Neural progenitor cell (in vitro differentiated cells): ENCODE measurements around the gene PPA1. TPM values are rescaled to one million over a fixed set of nuclear protein-coding genes. Genes with fewer than 3 reads are reported as not detected.
A peak's percentile ranks its signal among the peaks of the same experiment; 100 is the strongest.
"Not testable (repeated sequence)": the region's sequence is repeated elsewhere in the genome, so short reads cannot be mapped to it uniquely, and the experiment has no call there.

Experiments used
- DNase-seq: peaks from one replicate; pipeline ENCODE4 v3.0.0-alpha.2; 2016; ENCODE audit warnings: low spot score
- H2AFZ ChIP-seq: fragments of 200-600 bp; sonication (generic); replicated peaks from 2 replicates; pipeline ENCODE4 v1.6.1; 2016; ENCODE audit warnings: antibody characterized with exemption
- H3F3A ChIP-seq: fragments of 200-600 bp; sonication (generic); 2 replicates; pipeline ENCODE4 v1.6.1; 2016; ENCODE audit warnings: antibody characterized with exemption, low read depth
- H3K27ac ChIP-seq: fragments of 200-600 bp; sonication (generic); 2 replicates; pipeline ENCODE4 v1.5.1; 2016; ENCODE audit warnings: mild to moderate bottlenecking
- H3K27me3 ChIP-seq: fragments of 200-600 bp; sonication (generic); 2 replicates; pipeline ENCODE4 v1.6.1; 2016; ENCODE audit warnings: mild to moderate bottlenecking, moderate library complexity
- H3K36me3 ChIP-seq: fragments of 200-600 bp; sonication (generic); 2 replicates; pipeline ENCODE4 v1.5.1; 2016
- H3K4me1 ChIP-seq: fragments of 200-600 bp; sonication (generic); 2 replicates; pipeline ENCODE4 v1.6.1; 2016; ENCODE audit warnings: mixed run types
- H3K4me2 ChIP-seq: fragments of 200-600 bp; sonication (generic); 2 replicates; pipeline ENCODE4 v1.6.1; 2016
- H3K4me3 ChIP-seq: fragments of 200-600 bp; sonication (generic); 2 replicates; pipeline ENCODE4 v1.5.1; 2016
- H3K79me2 ChIP-seq: fragments of 200-600 bp; sonication (generic); 2 replicates; pipeline ENCODE4 v1.6.1; 2016; ENCODE audit warnings: low read depth
- H3K9ac ChIP-seq: fragments of 200-600 bp; sonication (generic); 2 replicates; pipeline ENCODE4 v1.6.1; 2016
- H3K9me3 ChIP-seq: fragments of 200-600 bp; sonication (generic); 2 replicates; pipeline ENCODE4 v1.5.1; 2016; ENCODE audit warnings: low read depth
- H4K20me1 ChIP-seq: fragments of 200-600 bp; sonication (generic); 2 replicates; pipeline ENCODE4 v1.6.1; 2016; ENCODE audit warnings: low read depth
- H3K27ac Mint-ChIP-seq: 3 replicates; pipeline ENCODE4 v1.8.0; 2021; ENCODE audit warnings: mixed read lengths
- H3K27me3 Mint-ChIP-seq: 2 replicates; pipeline ENCODE4 v1.8.0; 2022; ENCODE audit warnings: low read depth, mild to moderate bottlenecking, inconsistent platforms, moderate library complexity, mixed read lengths; ENCODE audit not compliant: insufficient read depth
- H3K36me3 Mint-ChIP-seq: 3 replicates; pipeline ENCODE4 v1.8.0; 2021; ENCODE audit warnings: mixed read lengths
- H3K4me1 Mint-ChIP-seq: 3 replicates; pipeline ENCODE4 v1.8.0; 2021; ENCODE audit warnings: mixed read lengths
- H3K4me3 Mint-ChIP-seq: 3 replicates; pipeline ENCODE4 v1.8.0; 2021; ENCODE audit warnings: mild to moderate bottlenecking, moderate library complexity, mixed read lengths
- H3K9me3 Mint-ChIP-seq: 3 replicates; pipeline ENCODE4 v1.8.0; 2020; ENCODE audit warnings: mixed read lengths
- CTCF ChIP-seq: fragments of 200-600 bp; sonication (generic); IDR thresholded peaks from 2 replicates; pipeline ENCODE4 v1.5.1; 2017; ENCODE audit warnings: antibody characterized with exemption, mild to moderate bottlenecking
- EZH2 ChIP-seq: fragments of 200-600 bp; sonication (generic); IDR thresholded peaks from 2 replicates; pipeline ENCODE4 v1.6.1; 2017; ENCODE audit warnings: antibody characterized with exemption, mild to moderate bottlenecking, moderate library complexity
- EZH2phosphoT487 ChIP-seq: fragments of 200-600 bp; sonication (generic); IDR thresholded peaks from 2 replicates; pipeline ENCODE4 v1.6.1; 2017; ENCODE audit warnings: antibody characterized with exemption
- total RNA-seq: library from RNA; depleted of rRNA; stranded (reverse); fragments of >200 nt; gene quantifications from 2 replicates; pipeline ENCODE4 v1.2.3, GENCODE V29; 2015; ENCODE audit warnings: low replicate concordance

The PPA1 gene
- total RNA-seq, 1 donor from 2014 or later: 203 TPM

DNA sequence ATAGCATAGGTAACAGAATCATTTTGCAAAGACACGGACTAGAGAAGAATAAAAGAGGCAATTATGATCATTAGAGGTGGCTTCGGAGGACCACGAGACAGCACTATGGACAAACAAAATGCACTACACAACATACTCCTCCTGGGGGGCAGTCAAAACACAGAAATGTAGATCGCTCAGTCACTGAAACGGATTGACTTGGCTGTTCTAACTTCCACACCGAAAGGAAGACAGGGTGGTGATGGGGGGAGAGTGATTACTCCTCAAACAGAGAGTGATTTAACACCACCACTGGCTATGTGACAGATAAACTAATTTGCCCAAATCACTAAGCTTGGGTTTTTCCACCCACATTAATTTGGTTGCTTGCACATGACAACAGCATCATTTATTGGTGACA lies 14.1 kb upstream of the PPA1 start:
- TF ChIP-seq EZH2 (no peak), CTCF (no peak), EZH2phosphoT487 (no peak)
- DNase-seq: no peak
- no peak overlapping the region for H3K27ac ChIP-seq
- Mint-ChIP-seq H3K27ac (no peak overlapping the region), H3K9me3 (peaks cover 3% of the 10 kb centered on the region), H3K4me3 (no peak overlapping the region), H3K36me3 (no peaks in the 10 kb centered on the region), H3K4me1 (no peaks in the 10 kb centered on the region), H3K27me3 (peaks cover 4% of the 10 kb centered on the region)
- H3K4me2 ChIP-seq: no peak overlapping the region
- H3K9me3 ChIP-seq: no peaks in the 10 kb centered on the region
- H3K27me3 ChIP-seq: peaks cover 10% of the 10 kb centered on the region
- no peaks in the 10 kb centered on the region for H3K36me3 ChIP-seq
- no peaks in the 10 kb centered on the region for H3K79me2 ChIP-seq
- no peak overlapping the region for H3K4me3 ChIP-seq
- no peaks in the 10 kb centered on the region for H4K20me1 ChIP-seq
- no peaks in the 10 kb centered on the region for H3F3A ChIP-seq
- no peak overlapping the region for H2AFZ ChIP-seq
- no peaks in the 10 kb centered on the region for H3K4me1 ChIP-seq
- H3K9ac ChIP-seq: no peak overlapping the region

DNA sequence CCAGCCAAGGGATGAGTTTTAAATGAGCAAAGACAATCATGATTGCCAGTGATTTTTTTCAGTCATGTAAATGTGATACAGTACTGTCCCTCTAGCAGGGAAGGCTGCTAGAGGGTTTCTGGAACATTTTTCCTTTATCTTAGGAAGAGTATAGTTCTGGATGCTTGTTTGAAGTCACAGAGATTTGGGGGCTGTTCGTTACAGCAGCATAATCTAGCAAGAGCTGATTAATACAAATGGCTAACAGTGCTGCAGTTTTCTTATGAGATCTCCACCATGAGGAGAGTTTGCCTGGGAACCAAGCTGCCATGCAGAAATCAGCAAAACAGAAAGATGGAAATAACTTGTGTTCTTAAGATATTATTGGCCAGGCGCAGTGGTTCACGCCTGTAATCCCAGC lies 7.9 kb upstream of the PPA1 start:
- Histone ChIP-seq H3K9me3 (no peaks in the 10 kb centered on the region), H3K4me2 (no peak overlapping the region), H3K27ac (no peak overlapping the region), H3K4me3 (no peak overlapping the region), H2AFZ (no peak overlapping the region), H3F3A (no peaks in the 10 kb centered on the region), H3K9ac (no peak overlapping the region), H3K79me2 (no peaks in the 10 kb centered on the region), H3K27me3 (peaks cover 6% of the 10 kb centered on the region), H3K4me1 (no peaks in the 10 kb centered on the region), H4K20me1 (no peaks in the 10 kb centered on the region), H3K36me3 (no peaks in the 10 kb centered on the region)
- Mint-ChIP-seq H3K4me1 (peaks cover 2% of the 10 kb centered on the region), H3K9me3 (peaks cover 18% of the 10 kb centered on the region), H3K27me3 (no peaks in the 10 kb centered on the region), H3K27ac (no peak overlapping the region), H3K4me3 (no peak overlapping the region), H3K36me3 (no peaks in the 10 kb centered on the region)
- no peak for TF ChIP-seq CTCF
- no peak for TF ChIP-seq EZH2phosphoT487
- TF ChIP-seq EZH2: no peak
- no peak for DNase-seq

GRCh38 chr10:70239986-70240385 lies 6.8 kb upstream of the PPA1 start:
- peaks cover 18% of the 10 kb centered on the region for H3K9me3 Mint-ChIP-seq
- not testable (repeated sequence) for DNase-seq, H3K79me2 ChIP-seq, H3K9me3 ChIP-seq, H3K27me3 ChIP-seq, H3K4me2 ChIP-seq, H3K4me1 Mint-ChIP-seq, H3K27me3 Mint-ChIP-seq, H3K4me1 ChIP-seq, H3K4me3 ChIP-seq, H3K27ac ChIP-seq, H2AFZ ChIP-seq, H3K9ac ChIP-seq, H3F3A ChIP-seq, H3K4me3 Mint-ChIP-seq, H3K27ac Mint-ChIP-seq, H3K36me3 Mint-ChIP-seq, H3K36me3 ChIP-seq, H4K20me1 ChIP-seq

DNA sequence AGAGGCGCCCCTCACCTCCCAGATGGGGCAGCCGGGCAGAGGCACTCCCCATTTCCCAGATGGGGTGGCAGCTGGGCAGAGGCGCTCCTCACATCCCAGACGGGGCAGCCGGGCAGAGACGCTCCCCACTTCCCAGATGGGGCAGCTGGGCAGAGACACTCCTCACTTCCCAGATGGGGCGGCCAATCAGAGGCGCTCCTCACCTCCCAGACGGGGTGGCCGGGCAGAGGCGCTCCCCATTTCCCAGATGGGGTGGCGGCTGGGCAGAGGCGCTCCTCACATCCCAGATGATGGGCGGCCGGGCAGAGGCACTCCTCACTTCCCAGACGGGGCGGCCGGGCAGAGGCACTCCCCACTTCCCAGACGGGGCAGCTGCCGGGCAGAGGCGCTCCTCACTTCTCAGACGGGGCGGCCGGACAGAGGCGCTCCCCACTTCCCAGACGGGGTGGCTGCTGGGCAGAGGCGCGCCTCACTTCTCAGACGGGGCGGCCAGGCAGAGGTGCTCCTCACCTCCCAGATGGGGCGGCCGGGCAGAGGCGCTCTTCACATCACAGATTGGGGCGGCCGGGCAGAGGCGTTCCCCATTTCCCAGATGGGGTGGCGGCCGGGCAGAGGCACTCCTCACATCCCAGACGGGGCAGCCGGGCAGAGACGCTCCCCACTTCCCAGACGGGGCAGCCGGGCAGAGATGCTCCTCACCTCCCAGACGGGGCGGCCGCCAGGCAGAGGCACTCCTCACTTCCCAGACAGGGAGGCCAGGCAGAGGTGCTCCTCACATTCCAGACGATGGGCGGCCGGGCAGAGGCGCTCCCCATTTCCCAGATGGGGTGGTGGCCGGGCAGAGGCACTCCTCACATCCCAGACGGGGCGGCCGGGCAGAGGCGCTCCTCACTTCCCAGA lies 6.1 kb upstream of the PPA1 start:
- not testable (repeated sequence) for H3K4me1 ChIP-seq, DNase-seq, H3K36me3 ChIP-seq, H3F3A ChIP-seq, H3K4me2 ChIP-seq, H3K79me2 ChIP-seq, H3K9me3 ChIP-seq, H3K36me3 Mint-ChIP-seq, H2AFZ ChIP-seq, H4K20me1 ChIP-seq, H3K27me3 Mint-ChIP-seq, H3K27me3 ChIP-seq, H3K4me1 Mint-ChIP-seq, H3K9ac ChIP-seq, H3K4me3 ChIP-seq, H3K27ac ChIP-seq, H3K4me3 Mint-ChIP-seq, H3K27ac Mint-ChIP-seq
- peaks cover 18% of the 10 kb centered on the region for H3K9me3 Mint-ChIP-seq

GRCh38 chr10:70237958-70238536 lies 4.8 kb upstream of the PPA1 start:
- not testable (repeated sequence) for H3K9ac ChIP-seq, H3F3A ChIP-seq, H3K27me3 ChIP-seq, H3K4me3 Mint-ChIP-seq, H3K27ac ChIP-seq, H3K9me3 ChIP-seq, H3K36me3 ChIP-seq, DNase-seq, H3K36me3 Mint-ChIP-seq, H3K4me1 ChIP-seq, H3K4me2 ChIP-seq, H3K4me1 Mint-ChIP-seq, H2AFZ ChIP-seq, H3K79me2 ChIP-seq, H4K20me1 ChIP-seq, H3K4me3 ChIP-seq, H3K27me3 Mint-ChIP-seq
- H3K27ac Mint-ChIP-seq: peak overlapping the region; percentile 38
- H3K9me3 Mint-ChIP-seq: peaks cover 18% of the 10 kb centered on the region
